MM.1S (cell line): ENCODE data around the gene GYG2.

Experiments
- DNase-seq: peaks from one replicate; pipeline ENCODE4 v3.0.0-alpha.2; 2015
- H2AFZ ChIP-seq: fragments of 300-600 bp; sonication (generic); 2 replicates; pipeline ENCODE4 v1.6.0; 2016; ENCODE audit warnings: antibody characterized with exemption, low read length
- H3F3A ChIP-seq: fragments of 300-600 bp; sonication (generic); 2 replicates; pipeline ENCODE4 v1.6.1; 2016; ENCODE audit warnings: mild to moderate bottlenecking, antibody characterized with exemption, low read length, moderate library complexity, mixed read lengths; ENCODE audit not compliant: insufficient read depth
- H3K27ac ChIP-seq: fragments of 300-600 bp; sonication (generic); 2 replicates; pipeline ENCODE4 v1.5.1; 2016; ENCODE audit warnings: mild to moderate bottlenecking, low read length
- H3K27me3 ChIP-seq: fragments of 300-600 bp; sonication (generic); replicated peaks from 2 replicates; pipeline ENCODE4 v1.6.0; 2016; ENCODE audit warnings: low read length; ENCODE audit not compliant: insufficient read depth
- H3K36me3 ChIP-seq: fragments of 300-600 bp; sonication (generic); replicated peaks from 2 replicates; pipeline ENCODE4 v1.6.1; 2016; ENCODE audit warnings: mild to moderate bottlenecking, low read length, mixed read lengths; ENCODE audit not compliant: insufficient read depth
- H3K4me1 ChIP-seq: fragments of 300-600 bp; sonication (generic); 2 replicates; pipeline ENCODE4 v1.6.1; 2016; ENCODE audit warnings: low read length, mixed read lengths
- H3K4me2 ChIP-seq: fragments of 300-600 bp; sonication (generic); 2 replicates; pipeline ENCODE4 v1.6.0; 2016; ENCODE audit warnings: low read depth, low read length
- H3K4me3 ChIP-seq: fragments of 300-600 bp; sonication (generic); 2 replicates; pipeline ENCODE4 v1.5.1; 2016; ENCODE audit warnings: low read length, mixed read lengths
- H3K79me2 ChIP-seq: fragments of 300-600 bp; sonication (generic); 2 replicates; pipeline ENCODE4 v1.6.1; 2016; ENCODE audit warnings: mixed run types, low read length, mixed read lengths
- H3K9ac ChIP-seq: fragments of 300-600 bp; sonication (generic); 2 replicates; pipeline ENCODE4 v1.6.1; 2016; ENCODE audit warnings: low read length, mixed read lengths
- H3K9me2 ChIP-seq: fragments of 300-600 bp; sonication (generic); replicated peaks from 2 replicates; pipeline ENCODE4 v1.6.1; 2016; ENCODE audit warnings: mild to moderate bottlenecking, low read length, mixed read lengths; ENCODE audit not compliant: insufficient read depth
- H3K9me3 ChIP-seq: fragments of 300-600 bp; sonication (generic); replicated peaks from 2 replicates; pipeline ENCODE4 v1.6.1; 2016; ENCODE audit warnings: mild to moderate bottlenecking, low read length, mixed read lengths; ENCODE audit not compliant: insufficient read depth
- H4K20me1 ChIP-seq: fragments of 300-600 bp; sonication (generic); 2 replicates; pipeline ENCODE4 v1.6.1; 2016; ENCODE audit warnings: mild to moderate bottlenecking, low read length, moderate library complexity, mixed read lengths; ENCODE audit not compliant: insufficient read depth
- EZH2 ChIP-seq: fragments of 300-600 bp; sonication (generic); optimal IDR thresholded peaks from 2 replicates; pipeline ENCODE3; 2017; ENCODE audit warnings: low read depth, mild to moderate bottlenecking, antibody characterized with exemption, low read length, mixed read lengths
- EZH2phosphoT487 ChIP-seq: fragments of 300-600 bp; sonication (generic); IDR thresholded peaks from 2 replicates; pipeline ENCODE4 v1.6.1; 2018; ENCODE audit warnings: antibody characterized with exemption, low read length
- TF ChIP-seq, protein P1 (sequence below): fragments of 300-600 bp; sonication (generic); IDR thresholded peaks from 2 replicates; pipeline ENCODE4 v1.5.1; 2016; ENCODE audit warnings: antibody characterized with exemption, low read length, mixed read lengths

GYG2 gene

GRCh38 chrX:2817036-2817435, 11.7 kb upstream of the GYG2 start:
- H3K4me3 ChIP-seq: no peak overlapping the region
- no peak for DNase-seq
- H3K27me3 ChIP-seq: no peaks in the 10 kb centered on the region
- H3K9ac ChIP-seq: no peak overlapping the region
- no peaks in the 10 kb centered on the region for H3K9me3 ChIP-seq
- H2AFZ ChIP-seq: no peak overlapping the region
- no peaks in the 10 kb centered on the region for H3F3A ChIP-seq
- H3K36me3 ChIP-seq: no peaks in the 10 kb centered on the region
- no peaks in the 10 kb centered on the region for H3K79me2 ChIP-seq
- no peak overlapping the region for H3K27ac ChIP-seq
- no peak overlapping the region for H3K4me2 ChIP-seq
- TF ChIP-seq, protein P1, sequence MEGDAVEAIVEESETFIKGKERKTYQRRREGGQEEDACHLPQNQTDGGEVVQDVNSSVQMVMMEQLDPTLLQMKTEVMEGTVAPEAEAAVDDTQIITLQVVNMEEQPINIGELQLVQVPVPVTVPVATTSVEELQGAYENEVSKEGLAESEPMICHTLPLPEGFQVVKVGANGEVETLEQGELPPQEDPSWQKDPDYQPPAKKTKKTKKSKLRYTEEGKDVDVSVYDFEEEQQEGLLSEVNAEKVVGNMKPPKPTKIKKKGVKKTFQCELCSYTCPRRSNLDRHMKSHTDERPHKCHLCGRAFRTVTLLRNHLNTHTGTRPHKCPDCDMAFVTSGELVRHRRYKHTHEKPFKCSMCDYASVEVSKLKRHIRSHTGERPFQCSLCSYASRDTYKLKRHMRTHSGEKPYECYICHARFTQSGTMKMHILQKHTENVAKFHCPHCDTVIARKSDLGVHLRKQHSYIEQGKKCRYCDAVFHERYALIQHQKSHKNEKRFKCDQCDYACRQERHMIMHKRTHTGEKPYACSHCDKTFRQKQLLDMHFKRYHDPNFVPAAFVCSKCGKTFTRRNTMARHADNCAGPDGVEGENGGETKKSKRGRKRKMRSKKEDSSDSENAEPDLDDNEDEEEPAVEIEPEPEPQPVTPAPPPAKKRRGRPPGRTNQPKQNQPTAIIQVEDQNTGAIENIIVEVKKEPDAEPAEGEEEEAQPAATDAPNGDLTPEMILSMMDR: no peak
- no peak for TF ChIP-seq EZH2
- TF ChIP-seq EZH2phosphoT487: no peak
- no peaks in the 10 kb centered on the region for H3K9me2 ChIP-seq
- H4K20me1 ChIP-seq: no peaks in the 10 kb centered on the region
- H3K4me1 ChIP-seq: no peaks in the 10 kb centered on the region

DNA sequence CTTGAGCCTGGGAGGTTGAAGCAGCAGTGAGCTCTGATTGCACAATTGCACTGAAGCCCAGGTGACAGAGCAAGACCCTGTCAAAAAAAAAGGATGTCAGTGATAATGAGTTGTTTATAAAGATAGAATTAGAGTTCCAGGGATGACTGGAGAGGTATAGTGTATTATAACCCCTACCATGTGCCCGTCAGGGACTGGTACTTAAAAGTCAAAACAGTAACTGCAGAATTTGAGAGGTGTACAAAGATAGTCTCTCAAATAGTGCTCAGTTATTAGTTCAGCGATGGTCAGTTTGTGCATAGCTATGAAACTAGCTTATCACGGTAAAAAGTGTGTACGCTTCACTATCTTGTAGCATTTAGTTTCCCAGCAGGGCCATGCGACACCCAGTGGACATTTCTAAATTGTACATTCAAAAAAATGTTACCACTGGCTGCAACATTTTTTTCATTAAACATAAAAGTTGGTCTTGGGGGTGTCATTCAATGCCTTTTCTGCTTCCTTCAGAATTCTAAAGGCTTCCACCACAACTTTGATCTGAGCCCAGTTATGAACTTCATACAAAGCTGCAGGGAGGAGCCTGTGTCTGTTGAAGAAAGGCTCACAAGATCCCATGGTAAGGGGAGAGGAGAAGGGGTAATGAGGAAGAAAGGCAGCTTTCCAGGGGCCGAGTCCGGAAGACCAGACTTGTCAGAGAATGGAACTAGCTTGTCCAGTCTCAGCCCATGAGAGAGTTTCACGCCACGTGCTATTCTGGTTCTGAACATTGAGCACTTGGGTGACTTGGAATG, 9.2 kb upstream of the GYG2 start:
- H3K36me3 ChIP-seq: no peaks in the 10 kb centered on the region
- DNase-seq: no peak

DNA sequence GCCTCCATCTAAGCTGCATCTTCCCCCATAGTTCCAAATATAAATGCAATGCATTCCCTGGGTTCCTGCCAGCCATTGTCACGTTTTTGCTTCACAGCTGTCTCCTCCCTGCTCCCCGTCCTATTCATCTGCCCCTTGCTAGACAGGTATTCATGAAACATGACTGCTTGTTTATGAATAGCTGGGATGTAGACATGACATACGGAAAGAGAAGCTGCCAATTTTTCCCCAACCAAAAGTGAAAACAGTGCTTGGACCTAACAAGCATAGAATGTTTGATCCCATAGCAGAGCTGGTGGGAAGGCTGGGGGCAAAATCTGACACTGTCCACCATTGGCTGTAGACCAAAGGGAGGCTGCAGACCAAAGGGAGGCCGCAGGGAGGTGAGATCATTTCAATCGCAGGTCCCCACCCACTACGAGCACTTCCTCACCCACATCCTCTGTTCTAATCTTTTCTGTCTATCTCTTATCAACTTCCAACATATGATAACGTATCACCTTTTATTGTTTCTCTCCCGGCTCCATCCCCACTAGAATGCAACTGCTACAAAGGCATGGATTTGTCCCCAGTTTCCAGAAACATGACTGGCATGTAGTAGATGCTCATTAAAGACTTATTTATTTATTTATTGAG, 8.5 kb upstream of the GYG2 start:
- Histone ChIP-seq H2AFZ (no peak overlapping the region), H3F3A (no peaks in the 10 kb centered on the region)

More for the DNA sequence above, 9.2 kb upstream of the GYG2 start:
- TF ChIP-seq EZH2phosphoT487 (no peak), EZH2 (no peak)
- TF ChIP-seq, protein P1: peak; percentile 39
- H3K9ac ChIP-seq: no peak overlapping the region
- H3K9me2 ChIP-seq: no peaks in the 10 kb centered on the region
- no peak overlapping the region for H2AFZ ChIP-seq
- H3K79me2 ChIP-seq: no peaks in the 10 kb centered on the region
- no peak overlapping the region for H3K4me2 ChIP-seq
- no peaks in the 10 kb centered on the region for H3K4me1 ChIP-seq
- H3K27ac ChIP-seq: no peak overlapping the region
- H3K27me3 ChIP-seq: no peaks in the 10 kb centered on the region
- H3F3A ChIP-seq: no peaks in the 10 kb centered on the region
- H3K4me3 ChIP-seq: no peak overlapping the region
- no peaks in the 10 kb centered on the region for H4K20me1 ChIP-seq
- no peaks in the 10 kb centered on the region for H3K9me3 ChIP-seq

More for the DNA sequence above, 8.5 kb upstream of the GYG2 start:
- H3K27ac ChIP-seq: no peak overlapping the region
- no peak for DNase-seq
- H3K79me2 ChIP-seq: no peaks in the 10 kb centered on the region
- TF ChIP-seq EZH2 (no peak), EZH2phosphoT487 (no peak)
- TF ChIP-seq, protein P1: no peak
- H3K4me1 ChIP-seq: no peaks in the 10 kb centered on the region
- no peaks in the 10 kb centered on the region for H3K36me3 ChIP-seq
- H3K27me3 ChIP-seq: no peaks in the 10 kb centered on the region
- no peaks in the 10 kb centered on the region for H3K9me3 ChIP-seq
- no peak overlapping the region for H3K4me3 ChIP-seq
- H3K4me2 ChIP-seq: no peak overlapping the region
- no peaks in the 10 kb centered on the region for H3K9me2 ChIP-seq
- no peaks in the 10 kb centered on the region for H4K20me1 ChIP-seq
- H3K9ac ChIP-seq: no peak overlapping the region
